GM12865 (cell line): ENCODE data around the gene ODAD2.

ENCODE experiments used
- DNase-seq: peaks from one replicate; pipeline ENCODE4 v3.0.0; 2010; ENCODE audit warnings: low read depth
- H3K4me3 ChIP-seq: 2 replicates; pipeline ENCODE4 v1.5.1; 2011; ENCODE audit warnings: mild to moderate bottlenecking, low read depth, low read length, control low read depth
- TF ChIP-seq, protein P1 (sequence below): IDR thresholded peaks from 2 replicates; pipeline ENCODE4 v1.5.1; 2011; ENCODE audit warnings: low read length, control low read depth, low read depth, inconsistent platforms; ENCODE audit not compliant: insufficient read depth; ENCODE audit errors: missing control alignments

Gene ODAD2

DNA sequence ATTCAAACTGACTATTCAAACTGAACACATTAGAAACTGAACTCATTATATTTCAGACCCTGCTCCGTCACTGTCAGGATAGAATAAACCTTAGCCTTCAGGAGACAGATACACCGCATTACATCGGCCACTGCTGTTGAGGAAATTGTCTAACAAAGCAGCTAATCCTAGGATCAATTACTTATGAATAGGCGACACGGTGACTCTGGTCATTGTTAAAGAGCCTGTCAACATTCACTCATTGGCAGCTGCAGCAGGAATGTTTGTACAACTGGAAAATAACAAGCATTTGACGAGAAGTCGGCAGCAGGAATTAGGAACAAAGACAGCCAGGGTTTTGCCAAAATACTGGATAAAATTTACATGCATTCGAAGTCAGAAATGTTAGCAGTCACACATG, 141.3 kb downstream of the ODAD2 start:
- no peak for DNase-seq
- H3K4me3 ChIP-seq, result no peak overlapping the region
- TF ChIP-seq, protein P1, sequence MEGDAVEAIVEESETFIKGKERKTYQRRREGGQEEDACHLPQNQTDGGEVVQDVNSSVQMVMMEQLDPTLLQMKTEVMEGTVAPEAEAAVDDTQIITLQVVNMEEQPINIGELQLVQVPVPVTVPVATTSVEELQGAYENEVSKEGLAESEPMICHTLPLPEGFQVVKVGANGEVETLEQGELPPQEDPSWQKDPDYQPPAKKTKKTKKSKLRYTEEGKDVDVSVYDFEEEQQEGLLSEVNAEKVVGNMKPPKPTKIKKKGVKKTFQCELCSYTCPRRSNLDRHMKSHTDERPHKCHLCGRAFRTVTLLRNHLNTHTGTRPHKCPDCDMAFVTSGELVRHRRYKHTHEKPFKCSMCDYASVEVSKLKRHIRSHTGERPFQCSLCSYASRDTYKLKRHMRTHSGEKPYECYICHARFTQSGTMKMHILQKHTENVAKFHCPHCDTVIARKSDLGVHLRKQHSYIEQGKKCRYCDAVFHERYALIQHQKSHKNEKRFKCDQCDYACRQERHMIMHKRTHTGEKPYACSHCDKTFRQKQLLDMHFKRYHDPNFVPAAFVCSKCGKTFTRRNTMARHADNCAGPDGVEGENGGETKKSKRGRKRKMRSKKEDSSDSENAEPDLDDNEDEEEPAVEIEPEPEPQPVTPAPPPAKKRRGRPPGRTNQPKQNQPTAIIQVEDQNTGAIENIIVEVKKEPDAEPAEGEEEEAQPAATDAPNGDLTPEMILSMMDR, result no peak

DNA sequence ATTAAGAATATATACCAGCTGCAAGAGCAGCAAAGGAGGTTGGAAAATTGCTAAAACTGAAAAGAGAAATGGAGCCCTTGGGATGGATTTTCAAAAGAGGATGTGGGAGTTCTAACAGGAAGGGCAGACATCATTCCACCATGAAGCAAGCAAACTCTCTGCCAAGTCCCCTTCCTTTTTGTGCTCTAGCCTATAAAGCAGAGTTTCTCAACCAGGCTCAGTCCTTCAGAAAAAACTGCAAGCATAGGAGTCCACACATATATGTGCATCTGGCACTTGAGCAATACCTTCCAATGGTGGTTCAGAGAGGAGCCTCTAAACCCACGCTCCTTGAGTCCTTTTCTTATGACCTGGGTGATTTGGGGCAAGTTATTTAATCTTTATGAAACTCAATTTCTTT, 154.7 kb downstream of the ODAD2 start:
- TF ChIP-seq, protein P1, result no peak
- no peak for DNase-seq
- H3K4me3 ChIP-seq, result no peak overlapping the region

DNA sequence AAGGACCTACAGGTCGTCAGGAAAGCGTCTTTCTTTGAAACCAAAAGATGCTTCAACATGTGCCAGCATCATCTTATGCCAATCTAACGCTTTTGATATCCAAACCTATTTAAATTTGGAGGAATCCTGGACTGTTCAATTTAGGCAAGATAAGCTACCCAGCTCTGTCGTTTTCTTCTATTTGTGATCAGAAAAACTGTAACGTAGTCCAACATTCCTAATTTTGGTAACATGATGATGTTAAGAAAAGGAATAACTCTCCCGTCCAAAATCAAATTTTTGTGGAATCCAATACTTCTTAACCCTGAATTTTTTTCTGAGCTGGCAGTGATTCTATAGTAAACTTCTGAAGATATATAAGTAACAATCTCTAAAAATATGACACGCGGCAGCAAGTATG, 160.0 kb downstream of the ODAD2 start:
- TF ChIP-seq, protein P1, result no peak
- no peak for DNase-seq

DNA sequence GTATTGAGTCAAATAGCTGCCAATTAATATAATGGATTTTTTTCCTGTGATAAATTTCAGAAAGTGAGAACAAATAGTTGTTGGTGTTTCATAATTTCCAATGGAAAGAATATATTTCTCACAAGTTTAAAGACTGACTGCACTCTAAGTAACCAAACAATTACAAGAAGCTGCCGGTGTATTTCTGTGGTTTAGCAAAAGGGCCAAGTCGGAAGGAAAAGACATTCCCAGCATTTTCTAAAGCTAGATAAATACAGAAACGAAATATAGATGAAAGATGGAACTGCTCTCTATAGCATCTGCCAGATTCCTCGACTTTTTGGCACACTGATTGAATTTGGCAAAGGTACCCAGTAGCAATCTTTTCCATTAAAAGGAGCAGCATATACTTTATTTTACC, 160.5 kb downstream of the ODAD2 start:
- no peak overlapping the region for H3K4me3 ChIP-seq
- no peak for DNase-seq
- TF ChIP-seq, protein P1, result no peak

More for the DNA sequence above, 160.0 kb downstream of the ODAD2 start:
- no peak overlapping the region for H3K4me3 ChIP-seq

DNA sequence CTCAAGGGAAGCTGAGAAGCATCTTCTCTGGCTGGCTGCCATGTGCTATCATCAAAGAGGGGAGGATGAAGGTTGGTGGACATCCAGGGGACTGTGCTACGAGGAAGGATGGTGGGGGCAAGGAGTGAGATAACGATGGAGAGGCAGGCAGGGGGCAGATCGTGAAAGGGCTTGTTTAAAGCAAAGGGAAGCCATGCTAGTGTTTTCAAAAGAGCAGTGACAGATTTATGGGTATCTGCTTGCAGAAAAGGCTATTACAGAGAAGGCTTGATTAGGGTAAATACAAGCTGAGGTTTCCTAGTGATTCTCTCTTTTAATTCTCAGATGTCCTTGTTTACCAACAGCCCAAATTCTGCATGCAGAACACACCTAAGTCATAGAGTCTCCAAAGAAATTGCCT, 164.4 kb downstream of the ODAD2 start:
- H3K4me3 ChIP-seq, result no peak overlapping the region
- no peak for DNase-seq
- TF ChIP-seq, protein P1, result no peak

DNA sequence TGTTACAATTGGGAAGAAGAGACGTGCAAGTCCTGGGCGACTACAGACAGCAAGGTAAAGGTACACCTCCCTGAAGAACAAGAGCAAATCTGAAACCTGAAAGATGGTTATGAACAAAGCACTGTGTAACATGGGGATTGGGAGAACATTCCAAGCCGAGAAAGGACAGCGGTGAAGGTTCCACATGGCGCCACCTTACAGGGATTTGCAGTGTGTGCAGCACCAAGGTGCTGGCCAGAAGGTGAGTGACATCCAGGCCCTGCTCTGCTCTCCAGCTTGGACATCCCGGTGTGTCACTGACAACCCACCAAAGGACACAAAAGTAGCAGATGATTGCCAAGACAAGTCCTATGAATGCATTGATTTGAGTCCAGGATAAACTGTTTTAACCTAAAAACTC, 165.1 kb downstream of the ODAD2 start:
- H3K4me3 ChIP-seq, result no peak overlapping the region
- DNase-seq, result no peak
- TF ChIP-seq, protein P1, result no peak

DNA sequence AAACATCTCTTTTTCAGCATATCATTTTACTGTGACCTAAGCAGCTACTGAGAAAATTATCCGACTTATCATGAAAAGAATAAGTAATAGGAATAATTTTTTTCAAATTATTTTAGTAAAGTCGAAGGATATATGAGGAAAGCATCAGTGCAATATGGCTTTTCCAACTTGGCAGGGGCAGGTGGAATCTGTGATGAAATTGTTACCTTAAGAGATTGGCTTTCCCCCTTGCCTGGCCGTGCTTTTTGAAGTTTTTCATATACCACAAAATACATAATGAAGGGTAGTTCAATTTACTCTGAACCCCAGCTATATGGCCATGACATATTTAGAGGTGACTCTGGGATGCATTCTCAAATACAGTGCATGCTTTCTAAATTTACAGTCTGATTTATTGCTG, 166.1 kb downstream of the ODAD2 start:
- H3K4me3 ChIP-seq, result no peak overlapping the region
- TF ChIP-seq, protein P1, result no peak
- DNase-seq, result no peak
